WERI-Rb-1 (cell line): ENCODE data around the gene RFC2.

Experiments
- DNase-seq: peaks from one replicate; pipeline ENCODE4 v3.0.0-alpha.2; 2020
- H3K27ac ChIP-seq: fragments of 250-450 bp; sonication (Bioruptor Pico); 2 replicates; pipeline ENCODE4 v1.5.1; 2020; ENCODE audit warnings: mild to moderate bottlenecking, moderate library complexity
- H3K27me3 ChIP-seq: fragments of 250-450 bp; sonication (Bioruptor Pico); 2 replicates; pipeline ENCODE4 v1.5.1; 2021; ENCODE audit warnings: mild to moderate bottlenecking, low read depth, moderate library complexity; ENCODE audit not compliant: insufficient read depth, severe bottlenecking
- H3K36me3 ChIP-seq: fragments of 250-450 bp; sonication (Bioruptor Pico); 2 replicates; pipeline ENCODE4 v1.5.1; 2020; ENCODE audit warnings: mild to moderate bottlenecking, moderate library complexity
- H3K4me3 ChIP-seq: 2 replicates; pipeline ENCODE4 v1.5.1; 2011; ENCODE audit warnings: low read depth, mild to moderate bottlenecking, control low read depth, low read length
- H3K9me3 ChIP-seq: fragments of 250-450 bp; sonication (Bioruptor Pico); 2 replicates; pipeline ENCODE4 v1.5.1; 2021; ENCODE audit warnings: mild to moderate bottlenecking, moderate library complexity; ENCODE audit not compliant: severe bottlenecking
- TF ChIP-seq, protein P1 (sequence below): IDR thresholded peaks from 2 replicates; pipeline ENCODE4 v1.5.1; 2011; ENCODE audit warnings: low read depth, mild to moderate bottlenecking, control low read depth, inconsistent platforms, low read length

RFC2 gene

DNA sequence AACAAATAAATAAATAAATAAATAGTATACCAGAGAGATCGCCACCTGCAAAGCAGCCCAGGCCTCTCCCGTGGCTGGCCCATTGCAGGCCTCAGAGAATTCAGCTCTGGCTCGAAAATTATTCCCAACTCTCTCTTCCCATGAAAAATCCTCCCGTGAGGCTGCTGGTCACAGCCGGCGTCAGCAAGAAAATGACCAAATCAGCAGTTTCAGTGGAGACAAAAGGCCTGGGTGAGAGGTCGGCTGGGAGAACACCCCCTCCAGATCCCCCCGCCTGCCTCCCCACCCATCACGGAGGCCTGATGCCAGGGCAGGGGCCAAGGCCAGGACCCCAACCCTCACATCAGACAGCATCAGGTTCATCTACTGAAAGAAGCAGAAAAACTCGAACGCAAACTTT is 31.9 kb upstream of the RFC2 start:
- TF ChIP-seq, protein P1, sequence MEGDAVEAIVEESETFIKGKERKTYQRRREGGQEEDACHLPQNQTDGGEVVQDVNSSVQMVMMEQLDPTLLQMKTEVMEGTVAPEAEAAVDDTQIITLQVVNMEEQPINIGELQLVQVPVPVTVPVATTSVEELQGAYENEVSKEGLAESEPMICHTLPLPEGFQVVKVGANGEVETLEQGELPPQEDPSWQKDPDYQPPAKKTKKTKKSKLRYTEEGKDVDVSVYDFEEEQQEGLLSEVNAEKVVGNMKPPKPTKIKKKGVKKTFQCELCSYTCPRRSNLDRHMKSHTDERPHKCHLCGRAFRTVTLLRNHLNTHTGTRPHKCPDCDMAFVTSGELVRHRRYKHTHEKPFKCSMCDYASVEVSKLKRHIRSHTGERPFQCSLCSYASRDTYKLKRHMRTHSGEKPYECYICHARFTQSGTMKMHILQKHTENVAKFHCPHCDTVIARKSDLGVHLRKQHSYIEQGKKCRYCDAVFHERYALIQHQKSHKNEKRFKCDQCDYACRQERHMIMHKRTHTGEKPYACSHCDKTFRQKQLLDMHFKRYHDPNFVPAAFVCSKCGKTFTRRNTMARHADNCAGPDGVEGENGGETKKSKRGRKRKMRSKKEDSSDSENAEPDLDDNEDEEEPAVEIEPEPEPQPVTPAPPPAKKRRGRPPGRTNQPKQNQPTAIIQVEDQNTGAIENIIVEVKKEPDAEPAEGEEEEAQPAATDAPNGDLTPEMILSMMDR: no peak
- Histone ChIP-seq H3K27ac (no peak overlapping the region), H3K9me3 (no peaks in the 10 kb centered on the region), H3K27me3 (peaks cover 10% of the 10 kb centered on the region), H3K4me3 (no peak overlapping the region), H3K36me3 (no peaks in the 10 kb centered on the region)
- DNase-seq: no peak

DNA sequence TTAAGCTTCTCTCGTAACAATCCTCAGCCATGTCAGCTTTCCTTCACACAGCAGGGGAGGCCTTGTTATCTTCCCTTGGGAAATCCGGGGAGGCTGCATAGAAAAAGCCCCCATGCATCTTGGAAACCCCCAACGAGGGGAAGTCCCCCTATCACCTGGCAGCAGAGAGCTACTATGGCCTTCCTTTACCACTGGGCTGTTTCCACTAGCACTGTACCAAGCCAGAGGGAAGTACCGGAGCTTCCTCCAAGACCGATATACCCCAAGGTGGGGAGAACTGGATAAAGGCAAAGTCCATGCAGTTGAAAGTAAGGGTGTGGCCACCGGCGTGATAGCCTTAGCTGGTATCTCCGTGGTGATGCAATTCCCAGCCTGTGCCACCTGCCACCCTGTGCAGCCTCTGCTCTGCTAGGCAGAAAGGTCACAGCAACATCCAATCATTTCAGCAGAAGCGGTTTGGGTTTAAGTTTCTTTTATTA is 30.6 kb upstream of the RFC2 start:
- no peak overlapping the region for H3K27ac ChIP-seq
- DNase-seq: peak; percentile 36

DNA sequence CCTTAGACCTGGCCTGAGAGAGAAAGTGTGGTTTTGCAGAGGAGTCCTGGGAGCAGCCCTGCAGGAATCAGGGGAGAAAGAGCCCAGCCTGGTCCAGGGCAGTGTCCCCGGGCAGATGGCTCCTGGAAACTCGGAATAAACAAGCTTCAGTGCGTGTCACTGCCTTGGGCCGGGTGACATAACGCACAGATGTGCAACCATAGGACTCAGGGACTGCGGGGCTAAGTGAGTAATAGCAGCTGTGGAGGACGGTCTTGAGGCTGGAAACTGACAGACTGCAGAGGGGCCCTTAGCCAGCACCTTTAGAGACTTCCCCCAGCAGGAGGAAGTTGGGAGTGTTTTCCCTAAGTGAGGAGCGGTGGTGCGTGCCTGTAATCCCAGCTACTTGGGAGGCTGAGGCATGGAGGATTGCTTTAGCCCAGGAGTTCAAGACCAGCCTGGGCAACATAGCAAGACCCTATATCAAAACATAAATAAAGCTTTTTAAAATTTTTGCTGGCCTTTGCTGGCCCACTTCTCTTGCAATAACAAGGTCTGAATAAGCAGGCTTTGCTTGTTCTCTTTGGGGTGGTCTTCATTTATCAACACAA is 29.8 kb upstream of the RFC2 start:
- no peak for DNase-seq
- TF ChIP-seq, protein P1: no peak
- H3K9me3 ChIP-seq: no peaks in the 10 kb centered on the region
- no peak overlapping the region for H3K4me3 ChIP-seq
- H3K36me3 ChIP-seq: no peaks in the 10 kb centered on the region
- no peak overlapping the region for H3K27ac ChIP-seq
- no peaks in the 10 kb centered on the region for H3K27me3 ChIP-seq

More for the DNA sequence above, 30.6 kb upstream of the RFC2 start:
- Histone ChIP-seq H3K4me3 (no peak overlapping the region), H3K27me3 (no peaks in the 10 kb centered on the region), H3K9me3 (no peaks in the 10 kb centered on the region), H3K36me3 (no peaks in the 10 kb centered on the region)
- TF ChIP-seq, protein P1: no peak

DNA sequence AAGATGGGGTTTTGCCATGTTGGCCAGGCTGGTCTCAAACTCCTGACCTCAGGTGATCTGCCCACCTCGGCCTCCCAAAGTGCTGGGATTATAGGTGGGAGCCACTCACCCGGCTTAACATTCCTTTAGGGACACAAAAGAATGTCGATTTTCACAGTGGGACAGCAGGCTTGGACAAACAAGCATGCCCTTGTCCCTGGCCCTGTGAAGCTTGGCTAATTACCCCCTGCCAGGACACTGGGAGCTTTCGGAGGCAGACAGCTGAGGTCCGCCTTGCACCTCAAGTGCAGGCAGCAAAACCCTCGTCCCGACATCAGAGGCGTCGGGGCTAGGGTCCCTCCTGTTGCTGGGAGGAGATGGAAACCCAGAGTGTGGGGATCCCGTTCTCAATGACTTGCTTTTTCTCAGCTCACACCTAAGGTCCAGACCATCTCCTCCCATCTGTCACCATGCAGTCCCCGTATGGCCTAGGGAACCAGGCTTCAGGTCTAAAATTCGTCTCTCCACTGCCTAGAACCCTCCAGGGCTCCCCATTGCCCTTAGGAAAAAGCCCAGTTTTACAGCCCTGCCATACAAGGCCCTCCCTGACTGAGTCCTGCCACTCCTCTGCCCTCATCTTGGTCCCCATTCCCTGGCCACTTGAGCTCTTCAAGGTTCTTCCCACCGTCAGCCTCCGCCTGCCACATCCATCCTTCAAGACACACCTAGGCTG is 28.7 kb upstream of the RFC2 start:
- no peak overlapping the region for H3K4me3 ChIP-seq
- H3K9me3 ChIP-seq: no peaks in the 10 kb centered on the region
- DNase-seq: no peak
- H3K36me3 ChIP-seq: no peaks in the 10 kb centered on the region
- TF ChIP-seq, protein P1: no peak
- H3K27me3 ChIP-seq: no peaks in the 10 kb centered on the region
- no peak overlapping the region for H3K27ac ChIP-seq

DNA sequence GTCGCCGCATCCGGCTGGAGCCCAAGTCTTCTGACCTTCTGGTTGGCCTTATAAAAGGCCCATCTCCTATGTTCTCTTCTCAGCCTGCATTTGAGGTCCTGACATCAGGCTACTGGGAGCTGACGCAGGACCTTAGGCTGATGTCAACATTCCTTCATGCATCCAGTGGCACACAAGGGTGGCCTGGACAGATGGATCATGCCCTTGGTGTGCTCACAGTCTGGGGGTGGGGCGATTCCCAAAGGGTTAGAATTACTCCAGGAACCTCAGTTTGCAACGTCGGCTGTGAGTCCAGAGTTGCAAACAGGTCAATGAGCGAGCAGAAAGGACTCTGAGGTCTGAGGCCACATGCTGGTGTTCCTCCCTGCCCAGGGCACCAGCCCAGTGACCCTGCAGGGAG is 26.8 kb upstream of the RFC2 start:
- no peaks in the 10 kb centered on the region for H3K36me3 ChIP-seq
- H3K9me3 ChIP-seq: no peaks in the 10 kb centered on the region
- TF ChIP-seq, protein P1: no peak
- no peaks in the 10 kb centered on the region for H3K27me3 ChIP-seq
- H3K27ac ChIP-seq: no peak overlapping the region
- H3K4me3 ChIP-seq: no peak overlapping the region
- no peak for DNase-seq
